H1 (cell line): ENCODE results near the gene TSHZ2. TPM values are rescaled to one million over a fixed set of nuclear protein-coding genes. Genes with fewer than 3 reads are reported as not detected.

ENCODE experiments used
- CTCF ChIA-PET: fragments of 300-600 bp; sonication (Branson Sonifier 250); formaldehyde crosslinking; loops from one replicate; lab custom pipeline; 2021; ENCODE audit not compliant: partially characterized antibody; lab: Charles Lee
- POLR2A ChIA-PET: fragments of 300-600 bp; sonication (Branson Sonifier 250); formaldehyde crosslinking; loops from one replicate; lab custom pipeline; 2021; ENCODE audit warnings: inconsistent platforms; ENCODE audit not compliant: partially characterized antibody; lab: Charles Lee
- DNase-seq, 2 experiments: peaks; one replicate each; pipeline versions ENCODE4 v3.0.0 to v3.0.0-alpha.2; 2010 to 2022; ENCODE audit warnings: low spot score in 2 of 2, low read depth in 1 of 2, mixed read lengths in 1 of 2
- FAIRE-seq: peaks from 2 replicates; lab custom pipeline; 2011; peaks lifted over from hg19 to GRCh38; lab: Jason Lieb, UNC
- H2AFZ ChIP-seq: 2 replicates; pipeline ENCODE4 v1.8.1; 2012; ENCODE audit warnings: low read length, inconsistent platforms
- H2AK5ac ChIP-seq: 2 replicates; pipeline ENCODE4 v1.6.1; 2013; ENCODE audit warnings: low read depth, low read length
- H2BK120ac ChIP-seq: replicated peaks from 2 replicates; pipeline ENCODE3; 2013; ENCODE audit warnings: low read depth, low read length, inconsistent platforms
- H2BK12ac ChIP-seq: 2 replicates; pipeline ENCODE4 v1.6.1; 2013; ENCODE audit warnings: low read depth, low read length
- H2BK15ac ChIP-seq: 2 replicates; pipeline ENCODE4 v1.6.1; 2013; ENCODE audit warnings: low read length
- H2BK20ac ChIP-seq: 2 replicates; pipeline ENCODE4 v1.6.1; 2013; ENCODE audit warnings: low read length
- H2BK5ac ChIP-seq: 2 replicates; pipeline ENCODE4 v1.6.1; 2013; ENCODE audit warnings: low read depth, low read length
- H3K14ac ChIP-seq: 2 replicates; pipeline ENCODE4 v1.6.1; 2013; ENCODE audit warnings: inconsistent platforms; ENCODE audit not compliant: insufficient read length
- H3K18ac ChIP-seq: 2 replicates; pipeline ENCODE4 v1.6.1; 2013; ENCODE audit warnings: low read length; ENCODE audit errors: extremely low read depth
- H3K23ac ChIP-seq: 2 replicates; pipeline ENCODE4 v1.6.1; 2013; ENCODE audit warnings: inconsistent platforms; ENCODE audit not compliant: insufficient read length
- H3K23me2 ChIP-seq: 2 replicates; pipeline ENCODE4 v1.6.1; 2013; ENCODE audit warnings: low read depth, low read length
- H3K27ac ChIP-seq: 2 replicates; pipeline ENCODE4 v1.6.1; 2011; ENCODE audit warnings: low read depth, low read length, inconsistent platforms
- H3K27me3 ChIP-seq, 4 experiments: replicated peaks in 1 of 4; 1 replicate in 1 of 4; 2 replicates in 3 of 4; pipeline versions ENCODE4 v1.6.1 to v1.8.1; 2011 to 2013; ENCODE audit warnings: low read length in 3 of 4, mild to moderate bottlenecking in 3 of 4, inconsistent platforms in 2 of 4, mixed read lengths in 2 of 4, moderate library complexity in 1 of 4; ENCODE audit not compliant: control insufficient read depth in 3 of 4, insufficient read depth in 3 of 4; ENCODE audit errors: extremely low read depth in 1 of 4
- H3K36me3 ChIP-seq, 4 experiments: 2 replicates each; pipeline versions ENCODE4 v1.6.1 to v1.8.1; 2011 to 2013; ENCODE audit warnings: mild to moderate bottlenecking in 4 of 4, low read length in 3 of 4, moderate library complexity in 2 of 4, control low read depth in 1 of 4, inconsistent platforms in 1 of 4; ENCODE audit not compliant: insufficient read depth in 4 of 4, control insufficient read depth in 2 of 4
- H3K4ac ChIP-seq: replicated peaks from 2 replicates; pipeline ENCODE3; 2013; ENCODE audit warnings: low read length, low read depth, mixed read lengths, inconsistent platforms; ENCODE audit not compliant: insufficient read length
- H3K4me1 ChIP-seq, 4 experiments: replicated peaks in 1 of 4; 1 replicate in 1 of 4; 2 replicates in 3 of 4; pipeline versions ENCODE4 v1.6.1 to v1.8.1; 2011 to 2013; ENCODE audit warnings: low read length in 3 of 4, inconsistent platforms in 2 of 4, mixed read lengths in 1 of 4; ENCODE audit not compliant: insufficient read depth in 4 of 4, control insufficient read depth in 3 of 4
- H3K4me2 ChIP-seq, 2 experiments: 2 replicates each; pipeline versions ENCODE4 v1.6.1 to v1.8.1; 2011 to 2013; ENCODE audit warnings: low read depth in 2 of 2, low read length in 2 of 2, control low read depth in 1 of 2, inconsistent platforms in 1 of 2, mild to moderate bottlenecking in 1 of 2; ENCODE audit not compliant: insufficient read depth in 1 of 2
- H3K4me3 ChIP-seq, 4 experiments: fragments of 200-600, 300-600 bp in 1 of 4; sonication (generic), shearing (Covaris generic), sonication (Bioruptor Twin) in 1 of 4; 2 replicates each; pipeline versions ENCODE4 v1.5.1 to v1.8.1; 2011 to 2016; ENCODE audit warnings: low read length in 4 of 4, low read depth in 3 of 4, control low read depth in 2 of 4, inconsistent platforms in 2 of 4, mild to moderate bottlenecking in 2 of 4, mixed read lengths in 1 of 4, moderate library complexity in 1 of 4; ENCODE audit not compliant: insufficient read depth in 2 of 4; ENCODE audit errors: extremely low read depth in 1 of 4
- H3K56ac ChIP-seq: replicated peaks from 2 replicates; pipeline ENCODE3; 2013; ENCODE audit warnings: low read depth, mild to moderate bottlenecking, mixed read lengths, low read length, inconsistent platforms; ENCODE audit not compliant: insufficient read length
- H3K79me1 ChIP-seq: 2 replicates; pipeline ENCODE4 v1.6.1; 2013; ENCODE audit warnings: low read depth, low read length, control low read depth
- H3K79me2 ChIP-seq, 2 experiments: 2 replicates each; pipeline versions ENCODE4 v1.6.1 to v1.8.1; 2012 to 2013; ENCODE audit warnings: low read length in 2 of 2, mild to moderate bottlenecking in 2 of 2, inconsistent platforms in 1 of 2; ENCODE audit not compliant: insufficient read depth in 2 of 2, control insufficient read depth in 1 of 2
- H3K9ac ChIP-seq, 4 experiments: replicated peaks in 1 of 4; 1 replicate in 1 of 4; 2 replicates in 3 of 4; pipeline versions ENCODE4 v1.6.1 to v1.8.1; 2011 to 2013; ENCODE audit warnings: low read depth in 3 of 4, low read length in 3 of 4, control low read depth in 2 of 4, mild to moderate bottlenecking in 2 of 4, moderate library complexity in 2 of 4, inconsistent platforms in 1 of 4; ENCODE audit errors: extremely low read depth in 1 of 4
- H3K9me3 ChIP-seq, 2 experiments: 2 replicates each; pipeline versions ENCODE4 v1.6.1 to v1.8.1; 2012 to 2013; ENCODE audit warnings: mild to moderate bottlenecking in 2 of 2, moderate library complexity in 2 of 2, control low read depth in 1 of 2, inconsistent platforms in 1 of 2, low read depth in 1 of 2, low read length in 1 of 2, mixed read lengths in 1 of 2; ENCODE audit not compliant: insufficient read depth in 2 of 2
- H4K20me1 ChIP-seq, 2 experiments: replicated peaks in 1 of 2; 2 replicates each; pipeline versions ENCODE3 to v1.8.1; 2011 to 2013; ENCODE audit warnings: inconsistent platforms in 2 of 2, low read length in 2 of 2, mild to moderate bottlenecking in 1 of 2; ENCODE audit not compliant: insufficient read depth in 2 of 2, control insufficient read depth in 1 of 2
- H4K5ac ChIP-seq: 2 replicates; pipeline ENCODE4 v1.6.1; 2013; ENCODE audit warnings: low read length, low read depth, mixed read lengths, inconsistent platforms; ENCODE audit not compliant: insufficient read length
- H4K8ac ChIP-seq: 2 replicates; pipeline ENCODE4 v1.8.0; 2013; ENCODE audit warnings: mild to moderate bottlenecking, moderate library complexity, low read length, inconsistent platforms; ENCODE audit not compliant: insufficient read depth; ENCODE audit errors: extremely low read depth
- H4K91ac ChIP-seq: replicated peaks from 2 replicates; pipeline ENCODE3; 2013; ENCODE audit warnings: low read length, mixed read lengths, inconsistent platforms; ENCODE audit not compliant: insufficient read length
- RXRA ChIP-seq: IDR thresholded peaks from 2 replicates; pipeline ENCODE4 v1.6.1; 2011; ENCODE audit warnings: low read depth, mild to moderate bottlenecking, low read length, moderate library complexity; ENCODE audit not compliant: insufficient read depth
- WGBS, 2 experiments: shearing (Covaris generic) in 1 of 2; methylation state at CpG; one replicate each; pipeline versions ENCODE4 v1.1.6 to v1.1.7; 2013 to 2015; ENCODE audit warnings: low lambda C conversion rate in 2 of 2, mixed read lengths in 2 of 2, inconsistent platforms in 1 of 2, low coverage in 1 of 2, missing lambda C conversion rate in 1 of 2; ENCODE audit not compliant: insufficient replicate concordance in 2 of 2, insufficient coverage in 1 of 2, insufficient read length in 1 of 2; ENCODE audit errors: extremely low coverage in 1 of 2, missing lambda C conversion rate in 1 of 2; 5-methylcytosine and 5-hydroxymethylcytosine counted together
- polyA plus RNA-seq, 7 experiments: library from polyadenylated mRNA; depleted of rRNA in 3 of 7; stranded (reverse) in 5 of 7; unstranded in 2 of 7; fragments of >200 nt in 5 of 7; fragments of 200-250 nt in 2 of 7; gene quantifications; 1 replicate in 5 of 7; 2 replicates in 1 of 7; 4 replicates in 1 of 7; pipeline versions ENCODE4 v1.2.1 to v1.2.3, GENCODE V29; 2011 to 2013; ENCODE audit warnings: missing spikeins in 2 of 7, mixed read lengths in 2 of 7
- total RNA-seq: library from RNA; stranded (reverse); fragmentation: NEBNext Ultra II Directional; extraction: Animal tissue kit (Norgen Biotek cat#: 25700); gene quantifications from 2 replicates; pipeline ENCODE4 v1.2.1, GENCODE V29; 2021

Gene TSHZ2
- total and polyA plus RNA-seq, 2 of the 8 experiments (the other 6 are each of a cell fraction or from before 2014, with no cell fraction given), result 0.14 to 0.30 TPM

DNA sequence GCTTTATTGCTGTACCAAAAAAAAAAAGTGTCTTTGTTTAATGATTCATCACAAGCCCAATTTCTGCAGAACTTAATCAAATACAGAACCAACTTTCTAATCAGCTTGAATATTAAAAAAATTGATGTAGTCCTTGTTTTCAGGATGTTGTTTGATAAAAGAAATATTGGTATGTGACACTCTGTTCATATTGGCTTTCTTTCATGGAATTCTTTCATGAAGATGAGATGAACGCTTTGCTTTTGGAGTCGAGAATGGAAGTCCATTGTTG, 437.2 kb downstream of the TSHZ2 start:
- Histone ChIP-seq H3K4me1 (peaks cover 0 to 7% (median 4%) of the 10 kb centered on the region in 4 experiments; a peak in 5 of 7 replicates), H3K23me2 (no peaks in the 10 kb centered on the region), H2BK12ac (no peak overlapping the region), H4K91ac (no peak overlapping the region), H2AFZ (no peak overlapping the region), H4K20me1 (no peaks in the 10 kb centered on the region), H3K4me2 (no peak overlapping the region), H4K5ac (no peak overlapping the region), H3K9me3 (no peaks in the 10 kb centered on the region), H3K79me1 (no peaks in the 10 kb centered on the region), H3K14ac (no peak overlapping the region), H4K8ac (no peak overlapping the region), H3K23ac (no peak overlapping the region), H3K9ac (no peak overlapping the region), H3K27me3 (no peaks in the 10 kb centered on the region), H3K27ac (no peak overlapping the region), H3K4ac (no peak overlapping the region), H2BK5ac (no peak overlapping the region), H3K56ac (no peak overlapping the region), H3K18ac (no peak overlapping the region), H2BK20ac (no peak overlapping the region), H3K79me2 (no peaks in the 10 kb centered on the region), H2AK5ac (no peak overlapping the region), H3K4me3 (no peak overlapping the region), H2BK120ac (no peak overlapping the region), H2BK15ac (no peak overlapping the region), H3K36me3 (no peaks in the 10 kb centered on the region)
- ChIA-PET POLR2A (no interaction called here), CTCF (interaction anchor here (1.6 kb wide), 1 partner anchor 201 kb away, joined by 7 read pairs; no protein-coding TSS in a partner anchor)
- DNase-seq, result no peak
- no peak for FAIRE-seq
- TF ChIP-seq RXRA, result no peak
- 84% methylated on average over 2 of the region's 2 CpGs; no CpG with 5 or more reads in 1 of the 2 experiments for WGBS, 2 experiments
